ENCODE data around the gene SYT3.
A peak's percentile ranks its signal among the peaks of the same experiment; 100 is the strongest.
"Not testable (repeated sequence)": the region's sequence is repeated elsewhere in the genome, so short reads cannot be mapped to it uniquely, and the experiment has no call there.

Gene SYT3

GRCh38 chr19:50626795-50627194 lies 12.9 kb downstream of the SYT3 start:
- DNase-seq (ENCODE audit: low read depth) = no peak
- TF ChIP-seq, protein P1, sequence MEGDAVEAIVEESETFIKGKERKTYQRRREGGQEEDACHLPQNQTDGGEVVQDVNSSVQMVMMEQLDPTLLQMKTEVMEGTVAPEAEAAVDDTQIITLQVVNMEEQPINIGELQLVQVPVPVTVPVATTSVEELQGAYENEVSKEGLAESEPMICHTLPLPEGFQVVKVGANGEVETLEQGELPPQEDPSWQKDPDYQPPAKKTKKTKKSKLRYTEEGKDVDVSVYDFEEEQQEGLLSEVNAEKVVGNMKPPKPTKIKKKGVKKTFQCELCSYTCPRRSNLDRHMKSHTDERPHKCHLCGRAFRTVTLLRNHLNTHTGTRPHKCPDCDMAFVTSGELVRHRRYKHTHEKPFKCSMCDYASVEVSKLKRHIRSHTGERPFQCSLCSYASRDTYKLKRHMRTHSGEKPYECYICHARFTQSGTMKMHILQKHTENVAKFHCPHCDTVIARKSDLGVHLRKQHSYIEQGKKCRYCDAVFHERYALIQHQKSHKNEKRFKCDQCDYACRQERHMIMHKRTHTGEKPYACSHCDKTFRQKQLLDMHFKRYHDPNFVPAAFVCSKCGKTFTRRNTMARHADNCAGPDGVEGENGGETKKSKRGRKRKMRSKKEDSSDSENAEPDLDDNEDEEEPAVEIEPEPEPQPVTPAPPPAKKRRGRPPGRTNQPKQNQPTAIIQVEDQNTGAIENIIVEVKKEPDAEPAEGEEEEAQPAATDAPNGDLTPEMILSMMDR (conservative IDR thresholded peaks at IDR 0.05; ENCODE audit: low read depth, low read length) = no peak
- H3K4me3 ChIP-seq (ENCODE audit: low read depth, low read length) = no peak overlapping the region

DNA sequence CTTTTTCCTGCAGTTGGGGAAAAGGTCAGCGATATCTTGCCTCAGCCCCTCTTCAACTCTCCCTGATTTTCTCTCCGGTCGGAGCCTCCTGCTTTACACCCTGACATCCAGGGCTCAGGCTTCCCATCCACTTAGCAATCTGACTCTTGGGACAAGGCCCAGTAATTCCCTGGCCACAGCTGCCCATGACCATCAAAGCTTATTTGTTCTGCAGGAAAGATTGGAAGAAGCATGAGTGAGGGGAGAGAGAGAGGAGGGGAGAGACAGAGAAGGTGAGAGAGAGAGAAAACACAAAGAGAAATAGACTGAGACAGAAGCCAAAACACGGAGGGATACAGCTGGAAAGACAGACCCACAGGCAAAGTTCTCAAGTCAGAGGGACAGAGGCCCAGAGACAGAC lies 13.7 kb downstream of the SYT3 start:
- H3K4me3 ChIP-seq (ENCODE audit: low read depth, low read length) = no peak overlapping the region
- TF ChIP-seq, protein P1 (conservative IDR thresholded peaks at IDR 0.05; ENCODE audit: low read depth, low read length) = no peak
- DNase-seq (ENCODE audit: low read depth) = no peak

- TF ChIP-seq, protein P1 (conservative IDR thresholded peaks at IDR 0.05; ENCODE audit: low read depth, low read length) = no peak
- DNase-seq (ENCODE audit: low read depth) = no peak
- no peak overlapping the region for H3K4me3 ChIP-seq (ENCODE audit: low read depth, low read length)
Observed at GRCh38 chr19:50624949-50625600, 14.6 kb downstream of the SYT3 start.

GRCh38 chr19:50620394-50620906 lies 19.2 kb downstream of the SYT3 start:
- not testable (repeated sequence) for H3K4me3 ChIP-seq (ENCODE audit: low read depth, low read length); DNase-seq (ENCODE audit: low read depth)

GRCh38 chr19:50619184-50619583 lies 20.5 kb downstream of the SYT3 start:
- H3K4me3 ChIP-seq (ENCODE audit: low read depth, low read length); DNase-seq (ENCODE audit: low read depth): not testable (repeated sequence)

GRCh38 chr19:50618379-50618778 lies 21.3 kb downstream of the SYT3 start:
- not testable (repeated sequence) for DNase-seq (ENCODE audit: low read depth); H3K4me3 ChIP-seq (ENCODE audit: low read depth, low read length)

DNA sequence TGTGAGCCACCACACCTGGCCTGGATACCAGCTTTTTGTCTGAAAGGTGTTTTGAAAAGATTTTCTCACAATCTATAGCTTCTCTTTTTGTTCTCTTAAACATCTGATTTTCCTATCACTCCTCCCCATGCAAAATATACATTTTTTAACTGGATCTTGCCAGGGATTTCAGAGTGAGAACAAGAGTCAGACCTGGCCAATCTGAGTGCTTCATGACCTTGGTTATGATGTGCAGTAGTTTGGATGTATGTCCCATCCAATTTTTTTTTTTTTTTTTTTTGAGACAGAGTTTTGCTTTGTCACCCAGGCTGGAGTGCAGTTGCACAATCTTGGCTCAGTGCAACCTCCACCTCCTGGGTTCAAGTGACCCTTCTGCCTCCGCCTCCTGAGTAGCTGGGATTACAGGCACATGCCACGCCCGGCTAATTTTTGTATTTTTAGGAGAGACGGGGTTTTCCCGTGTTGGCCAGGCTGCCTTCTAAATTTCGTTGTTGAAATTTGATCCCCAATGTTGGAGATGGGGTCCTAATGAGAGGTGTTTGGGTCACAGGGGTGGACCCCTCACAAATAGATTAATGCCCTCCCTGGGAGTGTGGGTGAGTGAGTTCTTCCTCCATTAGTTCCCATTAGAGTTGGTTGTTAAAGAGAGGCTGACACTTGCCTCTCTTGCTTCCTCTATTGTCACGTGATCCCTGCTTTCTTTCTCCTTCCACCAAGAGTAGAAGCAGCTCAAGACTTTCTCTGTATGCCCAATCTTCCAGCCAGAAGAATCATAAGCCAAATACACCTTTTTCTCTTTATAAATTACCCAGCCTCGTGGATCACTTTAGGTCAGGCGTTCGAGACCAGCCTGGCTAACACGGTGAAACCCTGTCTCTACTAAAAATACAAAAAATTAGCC lies 26.9 kb downstream of the SYT3 start:
- DNase-seq (ENCODE audit: low read depth); H3K4me3 ChIP-seq (ENCODE audit: low read depth, low read length): not testable (repeated sequence)

- peak; percentile 36 for DNase-seq (ENCODE audit: low read depth)
- TF ChIP-seq, protein P1 (conservative IDR thresholded peaks at IDR 0.05; ENCODE audit: low read depth, low read length) = no peak
- H3K4me3 ChIP-seq (ENCODE audit: low read depth, low read length) = no peak overlapping the region
Observed at GRCh38 chr19:50607874-50608785, 31.6 kb downstream of the SYT3 start.
